HepG2 (cell line): Measurements from ENCODE around the gene ENTPD2. TPM values are rescaled to one million over a fixed set of nuclear protein-coding genes. Genes with fewer than 3 reads are reported as not detected.

Experiments
- ARNT ChIP-seq: fragments of 450-650 bp; IDR thresholded peaks from 2 replicates; pipeline ENCODE4 v1.6.1; 2017
- ATAD3A ChIP-seq: sonication (generic); formaldehyde crosslinking; IDR thresholded peaks from 2 replicates; pipeline ENCODE4 v1.4.0; 2020; ENCODE audit warnings: missing genetic modification reagents
- BORCS8-MEF2B ChIP-seq: sonication (generic); formaldehyde crosslinking; IDR thresholded peaks from 2 replicates; pipeline ENCODE4 v1.8.0; 2022; ENCODE audit warnings: mild to moderate bottlenecking, missing genetic modification reagents
- FOXK1 ChIP-seq: sonication (generic); formaldehyde crosslinking; IDR thresholded peaks from 2 replicates; pipeline ENCODE4 v1.4.0; 2020; ENCODE audit warnings: low read depth, missing genetic modification reagents, borderline replicate concordance
- GATAD1 ChIP-seq: IDR thresholded peaks from 2 replicates; pipeline ENCODE4 v1.6.1; 2016; ENCODE audit warnings: missing genetic modification reagents, missing compliant biosample characterization
- IRF2 ChIP-seq: IDR thresholded peaks from 2 replicates; pipeline ENCODE4 v1.6.1; 2018; ENCODE audit warnings: missing genetic modification reagents, missing compliant biosample characterization
- MAF1 ChIP-seq: sonication (generic); formaldehyde crosslinking; IDR thresholded peaks from 2 replicates; pipeline ENCODE4 v1.5.0; 2020; ENCODE audit warnings: missing genetic modification reagents, borderline replicate concordance
- MED8 ChIP-seq: sonication (generic); formaldehyde crosslinking; IDR thresholded peaks from 2 replicates; pipeline ENCODE4 v1.8.1; 2023; ENCODE audit warnings: mild to moderate bottlenecking, missing genetic modification reagents; ENCODE audit not compliant: insufficient replicate concordance
- MTF2 ChIP-seq: sonication (generic); formaldehyde crosslinking; IDR thresholded peaks from 2 replicates; pipeline ENCODE4 v1.5.0; 2020; ENCODE audit warnings: missing genetic modification reagents, borderline replicate concordance
- PHF8 ChIP-seq: sonication (generic); formaldehyde crosslinking; IDR thresholded peaks from 2 replicates; pipeline ENCODE4 v1.5.0; 2020; ENCODE audit warnings: missing genetic modification reagents
- POGK ChIP-seq: sonication (generic); formaldehyde crosslinking; conservative IDR thresholded peaks from 2 replicates; pipeline ENCODE4 v1.8.0; 2022; ENCODE audit warnings: mild to moderate bottlenecking, moderate library complexity, missing genetic modification reagents
- SAP130 ChIP-seq: IDR thresholded peaks from 2 replicates; pipeline ENCODE4 v1.6.1; 2016; ENCODE audit warnings: low read depth
- SMAD1 ChIP-seq: sonication (generic); formaldehyde crosslinking; IDR thresholded peaks from 2 replicates; pipeline ENCODE4 v1.4.0; 2020; ENCODE audit warnings: missing genetic modification reagents, low read depth, mild to moderate bottlenecking, borderline replicate concordance
- TAF1 ChIP-seq: sonication (generic); formaldehyde crosslinking; IDR thresholded peaks from 2 replicates; pipeline ENCODE4 v1.4.0; 2020; ENCODE audit warnings: missing genetic modification reagents
- ZBTB2 ChIP-seq: sonication (generic); formaldehyde crosslinking; IDR thresholded peaks from 2 replicates; pipeline ENCODE4 v1.8.0; 2022; ENCODE audit warnings: low read depth, missing genetic modification reagents
- ZBTB42 ChIP-seq: sonication (generic); formaldehyde crosslinking; IDR thresholded peaks from 2 replicates; pipeline ENCODE4 v1.5.0; 2020; ENCODE audit warnings: mild to moderate bottlenecking, missing genetic modification reagents
- ZBTB7A ChIP-seq: sonication (generic); formaldehyde crosslinking; IDR thresholded peaks from 2 replicates; pipeline ENCODE4 v1.8.0; 2022; ENCODE audit warnings: mild to moderate bottlenecking, missing genetic modification reagents
- ZC3H13 ChIP-seq: sonication (generic); formaldehyde crosslinking; IDR thresholded peaks from 2 replicates; pipeline ENCODE4 v1.8.1; 2023; ENCODE audit warnings: mild to moderate bottlenecking, missing genetic modification reagents, moderate library complexity
- ZFX ChIP-seq: sonication (generic); formaldehyde crosslinking; IDR thresholded peaks from 2 replicates; pipeline ENCODE4 v1.4.0; 2020; ENCODE audit warnings: mild to moderate bottlenecking, low read depth, missing genetic modification reagents, moderate library complexity
- ZMAT3 ChIP-seq: sonication (generic); formaldehyde crosslinking; conservative IDR thresholded peaks from 2 replicates; pipeline ENCODE4 v1.7.0; 2021; ENCODE audit warnings: missing genetic modification reagents
- ZNF20 ChIP-seq: sonication (generic); formaldehyde crosslinking; IDR thresholded peaks from 2 replicates; pipeline ENCODE4 v1.4.0; 2020; ENCODE audit warnings: mild to moderate bottlenecking, moderate library complexity, missing genetic modification reagents
- ZNF441 ChIP-seq: sonication (generic); formaldehyde crosslinking; IDR thresholded peaks from 2 replicates; pipeline ENCODE4 v1.7.0; 2021; ENCODE audit warnings: missing genetic modification reagents, borderline replicate concordance
- ZNF746 ChIP-seq: sonication (generic); formaldehyde crosslinking; IDR thresholded peaks from 2 replicates; pipeline ENCODE4 v1.8.0; 2022; ENCODE audit warnings: mild to moderate bottlenecking, missing genetic modification reagents
- ZXDC ChIP-seq: sonication (generic); formaldehyde crosslinking; IDR thresholded peaks from 2 replicates; pipeline ENCODE4 v1.5.0; 2020; ENCODE audit warnings: mild to moderate bottlenecking, missing genetic modification reagents
- polyA plus RNA-seq, 8 experiments: library from polyadenylated mRNA; depleted of rRNA in 3 of 8; stranded (reverse) in 7 of 8; unstranded in 1 of 8; fragments of >200 nt; fragmentation: Illumina TruSeq in 4 of 8; extraction: Trizol in 4 of 8; gene quantifications; 2 replicates each; pipeline versions ENCODE4 v1.2.1 to v1.2.3, GENCODE V29; 2011 to 2016; ENCODE audit warnings: low read depth in 4 of 8, missing spikeins in 1 of 8, mixed read lengths in 1 of 8; ENCODE audit not compliant: insufficient read depth in 1 of 8
- total RNA-seq, 5 experiments: library from RNA; depleted of rRNA; stranded (reverse); fragments of >200 nt; fragmentation: Illumina TruSeq; extraction: Trizol; gene quantifications; 2 replicates each; pipeline ENCODE4 v1.2.3, GENCODE V29; 2016; ENCODE audit warnings: low read depth in 1 of 5

The ENTPD2 gene
- total and polyA plus RNA-seq, 2 of the 13 experiments (the other 11 are each of a cell fraction or from before 2014, with no cell fraction given): 0.95 to 3.2 TPM

- no peak for TF ChIP-seq ARNT
- TF ChIP-seq MAF1 (CRISPR knock-in tag): no peak
- peak; percentile 66; the same call in 1 of the 2 replicates for TF ChIP-seq BORCS8-MEF2B (CRISPR knock-in tag)
- no peak for TF ChIP-seq FOXK1 (CRISPR knock-in tag)
- TF ChIP-seq ZMAT3 (CRISPR knock-in tag): no peak
- TF ChIP-seq ZXDC: no peak
- 0 out of 2 replicates have a peak, but pooled peaks have one; percentile 22 for TF ChIP-seq GATAD1 (CRISPR knock-in tag)
- TF ChIP-seq ZFX (CRISPR knock-in tag): peak; percentile 41; the same call in 1 of the 2 replicates
- no peak for TF ChIP-seq MED8 (CRISPR knock-in tag)
- no peak for TF ChIP-seq POGK (CRISPR knock-in tag)
- no peak for TF ChIP-seq ZNF20 (CRISPR knock-in tag)
- TF ChIP-seq ATAD3A (CRISPR knock-in tag): no peak
- no peak for TF ChIP-seq TAF1 (CRISPR knock-in tag)
- TF ChIP-seq SMAD1 (CRISPR knock-in tag): peak; percentile 44; the same call in 1 of the 2 replicates
- TF ChIP-seq IRF2: no peak
- peak; percentile 20; the same call in 1 of the 2 replicates for TF ChIP-seq PHF8
- no peak for TF ChIP-seq MTF2 (CRISPR knock-in tag)
- no peak; the same call in 1 of the 2 replicates for TF ChIP-seq ZC3H13 (CRISPR knock-in tag)
- TF ChIP-seq ZBTB2 (CRISPR knock-in tag): no peak
- TF ChIP-seq SAP130 (CRISPR knock-in tag): peak; percentile 55
- no peak for TF ChIP-seq ZNF746 (CRISPR knock-in tag)
- no peak for TF ChIP-seq ZNF441
- TF ChIP-seq ZBTB7A: no peak
- 0 out of 2 replicates have a peak, but pooled peaks have one; percentile 46 for TF ChIP-seq ZBTB42 (CRISPR knock-in tag)
Measured at GRCh38 chr9:137064027-137064879, 10.4 kb upstream of the ENTPD2 start (continued).
